Gastroesophageal sphincter (tissue), 3 donors: ENCODE data around the gene RPLP1.

Source experiments
- CTCF ChIP-seq, 4 experiments: fragments of 200-600 bp in 2 of 4; fragments of 450-650 bp in 2 of 4; sonication (generic) in 1 of 4; IDR thresholded peaks; one replicate each; pipeline ENCODE4 v1.5.1; 2017 to 2019; ENCODE audit warnings: antibody characterized with exemption in 4 of 4, mild to moderate bottlenecking in 2 of 4, moderate library complexity in 2 of 4
- POLR2A ChIP-seq, 2 donors: fragments of 450-650 bp; IDR thresholded peaks; one replicate each; pipeline ENCODE4 v1.6.1; 2017; ENCODE audit warnings: antibody characterized with exemption in 2 of 2, mild to moderate bottlenecking in 2 of 2, moderate library complexity in 1 of 2

GRCh38 chr15:69422336-69422895 lies 30.2 kb upstream of the RPLP1 start:
- TF ChIP-seq CTCF (IDR thresholded peaks at IDR 0.05), result no peak
- TF ChIP-seq POLR2A (IDR thresholded peaks at IDR 0.05), result no peak
